Aorta (tissue), 5 donors: ENCODE measurements around the gene RASL10B. TPM values are rescaled to one million over a fixed set of nuclear protein-coding genes. Genes with fewer than 3 reads are reported as not detected.

ENCODE experiments used
- ATAC-seq: fragments of 200-7000 bp; cut with Tn5 transposase; one replicate; pipeline ENCODE4 v1.9.1; 2022; ENCODE audit warnings: moderate library complexity; ENCODE audit not compliant: low FRiP score
- DNase-seq, 2 donors: peaks; one replicate each; pipeline ENCODE4 v3.0.0-alpha.2; 2020
- H3K27ac ChIP-seq, 2 donors: one replicate each; pipeline ENCODE4 v1.5.1; 2013; ENCODE audit warnings: low read length in 2 of 2, mild to moderate bottlenecking in 2 of 2, moderate library complexity in 2 of 2, control low read depth in 1 of 2, inconsistent platforms in 1 of 2, low read depth in 1 of 2
- H3K27me3 ChIP-seq, 2 donors: one replicate each; pipeline ENCODE4 v1.6.1; 2013; ENCODE audit warnings: control low read depth in 1 of 2, low read length in 1 of 2, mild to moderate bottlenecking in 1 of 2, moderate library complexity in 1 of 2; ENCODE audit not compliant: insufficient read depth in 2 of 2, control insufficient read depth in 1 of 2
- H3K36me3 ChIP-seq, 2 donors: one replicate each; pipeline ENCODE4 v1.6.1; 2013; ENCODE audit warnings: control low read depth in 1 of 2, low read length in 1 of 2, mild to moderate bottlenecking in 1 of 2; ENCODE audit not compliant: insufficient read depth in 2 of 2, control insufficient read depth in 1 of 2
- H3K4me1 ChIP-seq, 2 donors: one replicate each; pipeline ENCODE4 v1.6.1; 2013; ENCODE audit warnings: low read length in 2 of 2, control low read depth in 1 of 2, mild to moderate bottlenecking in 1 of 2, moderate library complexity in 1 of 2; ENCODE audit not compliant: insufficient read depth in 2 of 2, control insufficient read depth in 1 of 2
- H3K4me3 ChIP-seq, 2 donors: one replicate each; pipeline ENCODE4 v1.5.1; 2013; ENCODE audit warnings: low read length in 2 of 2, control low read depth in 1 of 2, mild to moderate bottlenecking in 1 of 2
- H3K9me3 ChIP-seq: one replicate; pipeline ENCODE4 v1.6.1; 2013; ENCODE audit warnings: mild to moderate bottlenecking, low read length; ENCODE audit not compliant: control insufficient read depth
- WGBS, 2 donors: extraction: QIAGEN DNeasy Blood & Tissue Kit; methylation state at CpG; one replicate each; pipeline ENCODE4 v1.1.7; 2013; 5-methylcytosine and 5-hydroxymethylcytosine counted together
- intact Hi-C, 2 donors: fragments of 100-400 bp; cut with DNase I; formaldehyde crosslinking; loops; one replicate each; pipeline versions ENCODE4 v1.14.2 to v1.15.0; 2022
- polyA plus RNA-seq, 2 donors: library from polyadenylated mRNA; stranded (reverse); fragments of 200-250 nt; gene quantifications; one replicate each; pipeline ENCODE4 v1.2.3, GENCODE V29; 2013
- total RNA-seq, 2 donors: library from RNA; stranded (reverse); fragmentation: NEBNext Ultra II Directional; extraction: Animal tissue kit (Norgen Biotek cat#: 25700); gene quantifications; one replicate each; pipeline ENCODE4 v1.2.1, GENCODE V29; 2021
- donor health status: healthy with polysubstance abuse.
- donor health status: Bipolar disorder and iron deficiency.
- donor health status: DM: no; HTN: no; CAD: no.
- donor health status: DM: no; HTN: no; CAD: no.
- donor health status: DM: yes; HTN: yes; CAD: no.

RASL10B gene
- total and polyA plus RNA-seq, 4 donors = 0.31 to 3.5 (median 1.3) TPM

DNA sequence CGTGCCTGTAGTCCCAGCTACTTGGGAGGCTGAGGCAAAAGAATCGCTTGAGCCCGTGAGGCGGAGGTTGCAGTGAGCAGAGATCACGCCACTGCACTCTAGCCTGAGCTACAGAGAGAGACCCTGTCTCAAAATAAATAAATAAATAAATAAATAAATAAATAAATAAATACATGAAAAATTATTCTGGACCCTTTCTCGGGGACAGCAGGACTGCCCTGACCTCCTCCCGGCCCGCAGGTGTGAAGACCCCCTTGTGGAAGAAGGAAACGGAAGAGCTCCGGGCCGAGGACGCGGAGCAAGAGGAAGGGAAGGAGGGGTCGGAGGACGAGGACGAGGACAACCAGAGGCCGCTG is 32.3 kb downstream of the RASL10B start:
- no peak for ATAC-seq
- WGBS, 2 donors = 33 to 40% methylated on average over 17 of the region's 17 CpGs
- Histone ChIP-seq H3K36me3 (no peaks in the 10 kb centered on the region), H3K9me3 (no peaks in the 10 kb centered on the region), H3K4me1 (no peaks in the 10 kb centered on the region), H3K27ac (no peak overlapping the region), H3K27me3 (no peaks in the 10 kb centered on the region), H3K4me3 (no peak overlapping the region)
- DNase-seq = no peak
- intact Hi-C loops = loop anchor here (1.0 kb wide), 1 partner anchor 41 kb away; no protein-coding TSS in a partner anchor

GRCh38 chr17:35764123-35764991 is 32.9 kb downstream of the RASL10B start:
- ATAC-seq (peak; percentile 96), DNase-seq (peak; percentile 89 to 95)
- Histone ChIP-seq H3K4me3 (peak overlapping the region in 1 of 2 donors; percentile 20), H3K4me1 (no peaks in the 10 kb centered on the region), H3K27ac (no peak overlapping the region), H3K27me3 (no peaks in the 10 kb centered on the region), H3K9me3 (no peaks in the 10 kb centered on the region), H3K36me3 (no peaks in the 10 kb centered on the region)
- intact Hi-C loops = loop anchor here (1.0 kb wide), 1 partner anchor 40 kb away; no protein-coding TSS in a partner anchor
- WGBS, 2 donors = 7 to 11% methylated on average over 62 to 75 of the region's 75 CpGs

- no peak for ATAC-seq
These were observed 33.8 kb downstream of the RASL10B start for GRCh38 chr17:35765086-35765710.

GRCh38 chr17:35765756-35766488 is 34.5 kb downstream of the RASL10B start:
- Histone ChIP-seq H3K9me3 (no peaks in the 10 kb centered on the region), H3K4me1 (no peaks in the 10 kb centered on the region), H3K4me3 (no peak overlapping the region), H3K36me3 (no peaks in the 10 kb centered on the region), H3K27ac (no peak overlapping the region), H3K27me3 (no peaks in the 10 kb centered on the region)
- ATAC-seq = no peak
- intact Hi-C loops = no loop called here
- DNase-seq = no peak
- 83 to 87% methylated on average over 8 of the region's 8 CpGs for WGBS, 2 donors

More at GRCh38 chr17:35765086-35765710, 33.8 kb downstream of the RASL10B start:
- no peak for DNase-seq
- H3K9me3 ChIP-seq = no peaks in the 10 kb centered on the region
- no peak overlapping the region for H3K27ac ChIP-seq
- H3K36me3 ChIP-seq = no peaks in the 10 kb centered on the region
- H3K4me3 ChIP-seq = no peak overlapping the region
- intact Hi-C loops = no loop called here
- H3K4me1 ChIP-seq = no peaks in the 10 kb centered on the region
- 53 to 55% methylated on average over 11 of the region's 11 CpGs for WGBS, 2 donors
- H3K27me3 ChIP-seq = no peaks in the 10 kb centered on the region

GRCh38 chr17:35766489-35766877 is 35.0 kb downstream of the RASL10B start:
- intact Hi-C loops = no loop called here
- 93 to 96% methylated on average over 24 of the region's 24 CpGs for WGBS, 2 donors
- H3K36me3 ChIP-seq = no peaks in the 10 kb centered on the region
- H3K9me3 ChIP-seq = no peaks in the 10 kb centered on the region
- DNase-seq (no peak), ATAC-seq (no peak)
- no peaks in the 10 kb centered on the region for H3K4me1 ChIP-seq
- H3K27me3 ChIP-seq = no peaks in the 10 kb centered on the region
- no peak overlapping the region for H3K4me3 ChIP-seq
- no peak overlapping the region for H3K27ac ChIP-seq

GRCh38 chr17:35766903-35767510 is 35.6 kb downstream of the RASL10B start:
- ATAC-seq = no peak
- no peak overlapping the region for H3K27ac ChIP-seq
- intact Hi-C loops = no loop called here
- H3K9me3 ChIP-seq = no peaks in the 10 kb centered on the region
- H3K27me3 ChIP-seq = no peaks in the 10 kb centered on the region
- DNase-seq = no peak
- H3K4me3 ChIP-seq = no peak overlapping the region
- WGBS, 2 donors = 39 to 42% methylated on average over 7 of the region's 7 CpGs
- no peaks in the 10 kb centered on the region for H3K4me1 ChIP-seq
- no peaks in the 10 kb centered on the region for H3K36me3 ChIP-seq

DNA sequence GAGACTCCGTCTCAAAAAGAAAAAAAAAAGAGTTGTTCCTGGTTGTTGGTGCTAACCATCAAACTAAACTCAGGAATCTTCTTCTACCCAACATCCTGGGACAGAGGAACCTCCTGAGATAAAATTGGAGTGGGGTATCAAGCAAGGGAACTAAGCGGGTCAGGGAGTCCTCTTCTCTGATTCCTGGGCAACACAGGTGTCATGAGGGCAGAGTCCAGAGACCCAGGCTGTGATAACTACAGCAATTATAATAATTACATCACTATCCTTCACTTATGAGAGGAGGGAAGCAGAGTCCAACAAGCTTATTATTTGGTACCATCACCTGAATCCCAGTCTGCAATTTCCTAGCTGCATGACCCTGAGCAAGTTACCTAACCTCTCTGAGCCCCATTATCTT is 37.4 kb downstream of the RASL10B start:
- H3K27me3 ChIP-seq = no peaks in the 10 kb centered on the region
- DNase-seq = no peak
- no peaks in the 10 kb centered on the region for H3K36me3 ChIP-seq
- no peaks in the 10 kb centered on the region for H3K9me3 ChIP-seq
- WGBS, 2 donors = 92 to 100% methylated on average over 2 of the region's 2 CpGs
- ATAC-seq = no peak
- H3K4me1 ChIP-seq = no peaks in the 10 kb centered on the region
- H3K4me3 ChIP-seq = no peak overlapping the region
- H3K27ac ChIP-seq = no peak overlapping the region
- intact Hi-C loops = no loop called here

GRCh38 chr17:35769895-35770486 is 38.6 kb downstream of the RASL10B start:
- Histone ChIP-seq H3K9me3 (no peaks in the 10 kb centered on the region), H3K27ac (no peak overlapping the region), H3K4me3 (no peak overlapping the region), H3K36me3 (no peaks in the 10 kb centered on the region), H3K27me3 (no peaks in the 10 kb centered on the region), H3K4me1 (no peaks in the 10 kb centered on the region)
- no peak for ATAC-seq
- DNase-seq = no peak
- intact Hi-C loops = no loop called here
- WGBS, 2 donors = 91 to 93% methylated on average over 48 of the region's 48 CpGs
